Keratinocyte (primary cell): ENCODE data around the gene EPHA3. TPM values are rescaled to one million over a fixed set of nuclear protein-coding genes. Genes with fewer than 3 reads are reported as not detected.

ENCODE experiments used
- DNase-seq: peaks from one replicate; pipeline ENCODE4 v3.0.0-alpha.2; 2011; ENCODE audit warnings: low read depth, missing footprints, low spot score
- FAIRE-seq: peaks from 2 replicates; lab custom pipeline; 2011; peaks lifted over from hg19 to GRCh38; lab: Jason Lieb, UNC
- H2AFZ ChIP-seq: 2 replicates; pipeline ENCODE4 v1.6.0; 2012; ENCODE audit warnings: low read length, control low read depth, inconsistent platforms; ENCODE audit not compliant: control insufficient read depth
- H3K27ac ChIP-seq: 2 replicates; pipeline ENCODE4 v1.5.1; 2011; ENCODE audit warnings: low read length; ENCODE audit not compliant: control insufficient read depth, insufficient read depth
- H3K27me3 ChIP-seq: 3 replicates; pipeline ENCODE4 v1.6.0; 2011; ENCODE audit warnings: low read length; ENCODE audit not compliant: control insufficient read depth, insufficient read depth; ENCODE audit errors: extremely low read depth
- H3K36me3 ChIP-seq, 2 experiments: 2 replicates in 1 of 2; 3 replicates in 1 of 2; pipeline ENCODE4 v1.5.1; 2011; ENCODE audit warnings: low read length in 2 of 2, mild to moderate bottlenecking in 1 of 2; ENCODE audit not compliant: control insufficient read depth in 2 of 2, insufficient read depth in 2 of 2; ENCODE audit errors: extremely low read depth in 1 of 2
- H3K4me1 ChIP-seq: 3 replicates; pipeline ENCODE4 v1.5.1; 2011; ENCODE audit warnings: low read length; ENCODE audit not compliant: control insufficient read depth, insufficient read depth; ENCODE audit errors: extremely low read depth
- H3K4me2 ChIP-seq: 3 replicates; pipeline ENCODE4 v1.6.0; 2011; ENCODE audit warnings: low read depth, low read length; ENCODE audit not compliant: control insufficient read depth, insufficient read depth; ENCODE audit errors: extremely low read depth
- H3K4me3 ChIP-seq, 3 experiments: fragments of 200-600 bp in 1 of 3; sonication (generic) in 1 of 3; 2 replicates in 2 of 3; 3 replicates in 1 of 3; pipeline ENCODE4 v1.5.1; 2011 to 2016; ENCODE audit warnings: low read length in 3 of 3, mild to moderate bottlenecking in 3 of 3, control low read depth in 2 of 3, inconsistent platforms in 1 of 3, low read depth in 1 of 3, mixed read lengths in 1 of 3, mixed run types in 1 of 3, moderate library complexity in 1 of 3; ENCODE audit not compliant: control insufficient read depth in 2 of 3, insufficient read depth in 2 of 3; ENCODE audit errors: extremely low read depth in 1 of 3
- H3K79me2 ChIP-seq: 2 replicates; pipeline ENCODE4 v1.6.0; 2012; ENCODE audit warnings: low read length; ENCODE audit not compliant: control insufficient read depth, insufficient read depth
- H3K9ac ChIP-seq: 3 replicates; pipeline ENCODE4 v1.6.0; 2011; ENCODE audit warnings: low read length; ENCODE audit not compliant: control insufficient read depth, insufficient read depth; ENCODE audit errors: extremely low read depth
- H3K9me1 ChIP-seq: 3 replicates; pipeline ENCODE4 v1.6.0; 2011; ENCODE audit warnings: low read length; ENCODE audit not compliant: control insufficient read depth, insufficient read depth; ENCODE audit errors: extremely low read depth
- H3K9me3 ChIP-seq: 2 replicates; pipeline ENCODE4 v1.5.1; 2012; ENCODE audit warnings: low read depth, low read length; ENCODE audit not compliant: control insufficient read depth
- H4K20me1 ChIP-seq: 3 replicates; pipeline ENCODE4 v1.6.0; 2011; ENCODE audit warnings: low read length; ENCODE audit not compliant: control insufficient read depth, insufficient read depth; ENCODE audit errors: extremely low read depth
- CTCF ChIP-seq, 3 experiments: IDR thresholded peaks in 1 of 3; conservative IDR thresholded peaks in 1 of 3; optimal IDR thresholded peaks in 1 of 3; 2 replicates in 2 of 3; 3 replicates in 1 of 3; pipeline versions ENCODE3 to v1.5.1; 2011; ENCODE audit warnings: low read length in 3 of 3, mild to moderate bottlenecking in 3 of 3, moderate library complexity in 2 of 3, control low read depth in 1 of 3, inconsistent platforms in 1 of 3; ENCODE audit not compliant: insufficient read depth in 2 of 3; ENCODE audit errors: extremely low read depth in 1 of 3
- EZH2 ChIP-seq: IDR thresholded peaks from one replicate; pipeline ENCODE4 v1.6.1; 2012; ENCODE audit warnings: inconsistent platforms, mild to moderate bottlenecking, low read length, moderate library complexity
- dilution Hi-C: fragments of 300-500 bp; cut with MboI; formaldehyde crosslinking; loops from one replicate; pipeline ENCODE4 v1.7.0; 2020; ENCODE audit warnings: low sequenced_read_pairs; ENCODE audit not compliant: extremely low pct_ligation_motif_present
- polyA plus RNA-seq, 5 experiments: library from polyadenylated mRNA; depleted of rRNA in 3 of 5; stranded (reverse) in 3 of 5; stranded (forward) in 1 of 5; unstranded in 1 of 5; fragments of >200 nt; gene quantifications; 1 replicate in 1 of 5; 2 replicates in 3 of 5; 3 replicates in 1 of 5; pipeline versions ENCODE4 v1.2.1 to v1.2.3, GENCODE V29; 2011 to 2012; ENCODE audit warnings: missing spikeins in 2 of 5, low read depth in 1 of 5, low replicate concordance in 1 of 5

Gene EPHA3
- polyA plus RNA-seq, 1 donor (not counting 4 experiments of a cell fraction or from before 2014, with no cell fraction given) = 0.13 TPM

- no peak for DNase-seq
- no peak overlapping the region for H3K4me3 ChIP-seq
- no peaks in the 10 kb centered on the region for H3K9me1 ChIP-seq
- no peak overlapping the region for H3K27ac ChIP-seq
- no peaks in the 10 kb centered on the region for H3K27me3 ChIP-seq
- no peak for TF ChIP-seq EZH2
- TF ChIP-seq CTCF (optimal IDR thresholded peaks at IDR 0.05 in 1 of 3, IDR thresholded peaks at IDR 0.05 in 1 of 3, conservative IDR thresholded peaks at IDR 0.05 in 1 of 3; ENCODE audit: extremely low read depth in 1 of 3, insufficient read depth in 2 of 3, low read length in 3 of 3) = no peak
- H3K9ac ChIP-seq = no peak overlapping the region
- no peak overlapping the region for H3K4me2 ChIP-seq
- H2AFZ ChIP-seq = no peak overlapping the region
- no peaks in the 10 kb centered on the region for H3K9me3 ChIP-seq
- FAIRE-seq = no peak
- H3K36me3 ChIP-seq = no peaks in the 10 kb centered on the region
- H4K20me1 ChIP-seq = no peaks in the 10 kb centered on the region
- dilution Hi-C loops = no loop called here
- no peaks in the 10 kb centered on the region for H3K79me2 ChIP-seq
- H3K4me1 ChIP-seq = no peaks in the 10 kb centered on the region
Measured at GRCh38 chr3:89320186-89320585, 212.8 kb downstream of the EPHA3 start.

GRCh38 chr3:89326997-89327396, 219.6 kb downstream of the EPHA3 start:
- Histone ChIP-seq H3K9me1 (no peaks in the 10 kb centered on the region), H3K27ac (no peak overlapping the region), H3K36me3 (no peaks in the 10 kb centered on the region), H3K4me3 (no peak overlapping the region), H4K20me1 (no peaks in the 10 kb centered on the region), H3K4me1 (no peaks in the 10 kb centered on the region), H3K4me2 (no peak overlapping the region), H3K79me2 (no peaks in the 10 kb centered on the region), H3K27me3 (no peaks in the 10 kb centered on the region), H3K9me3 (no peaks in the 10 kb centered on the region), H2AFZ (no peak overlapping the region), H3K9ac (no peak overlapping the region)
- dilution Hi-C loops = no loop called here
- no peak for TF ChIP-seq EZH2
- no peak for TF ChIP-seq CTCF (optimal IDR thresholded peaks at IDR 0.05 in 1 of 3, IDR thresholded peaks at IDR 0.05 in 1 of 3, conservative IDR thresholded peaks at IDR 0.05 in 1 of 3; ENCODE audit: extremely low read depth in 1 of 3, insufficient read depth in 2 of 3, low read length in 3 of 3)
- DNase-seq (no peak), FAIRE-seq (no peak)
